K562 (cell line): ENCODE results near the gene EXOSC2. TPM values are rescaled to one million over a fixed set of nuclear protein-coding genes. Genes with fewer than 3 reads are reported as not detected.

Experiments used
- CEBPZ ChIP-seq: fragments of 150-350 bp; IDR thresholded peaks from 2 replicates; pipeline ENCODE4 v1.6.1; 2014; ENCODE audit warnings: low read depth, mild to moderate bottlenecking, low read length, borderline replicate concordance
- DEAF1 ChIP-seq: fragments of 450-650 bp; formaldehyde crosslinking; IDR thresholded peaks from 2 replicates; pipeline ENCODE4 v1.4.0; 2020; ENCODE audit warnings: mild to moderate bottlenecking, moderate library complexity
- DMBX1 ChIP-seq: fragments of 250-450 bp; sonication (Bioruptor Pico); IDR thresholded peaks from 2 replicates; pipeline ENCODE4 v1.8.0; 2022; ENCODE audit warnings: inconsistent platforms, mild to moderate bottlenecking, moderate library complexity, borderline replicate concordance
- ETV1 ChIP-seq: fragments of 450-650 bp; conservative IDR thresholded peaks from 2 replicates; pipeline ENCODE4 v1.6.1; 2016; ENCODE audit warnings: missing genetic modification characterization, control low read depth, low read depth, missing compliant biosample characterization
- FOSL1 ChIP-seq: fragments of 200-800 bp; sonication (Bioruptor generic); conservative IDR thresholded peaks from 2 replicates; pipeline ENCODE4 v1.6.1; 2016; ENCODE audit warnings: missing genetic modification characterization, missing compliant biosample characterization
- LEF1 ChIP-seq: fragments of 450-650 bp; IDR thresholded peaks from 2 replicates; pipeline ENCODE4 v1.6.1; 2016; ENCODE audit warnings: mild to moderate bottlenecking
- MEIS2 ChIP-seq: fragments of 450-650 bp; IDR thresholded peaks from 2 replicates; pipeline ENCODE4 v1.6.1; 2014; ENCODE audit warnings: mild to moderate bottlenecking; ENCODE audit not compliant: partially characterized antibody
- NRF1 ChIP-seq, 2 experiments: fragments of 450-650 bp; IDR thresholded peaks in 1 of 2; conservative IDR thresholded peaks in 1 of 2; 2 replicates each; pipeline ENCODE4 v1.6.1; 2014; ENCODE audit warnings: mild to moderate bottlenecking in 2 of 2
- POLR2A ChIP-seq: fragments of 450-650 bp; conservative IDR thresholded peaks from 2 replicates; pipeline ENCODE4 v1.6.1; 2016
- SMC3 ChIP-seq: conservative IDR thresholded peaks from 2 replicates; pipeline ENCODE4 v1.6.1; 2011; ENCODE audit warnings: low read depth, low read length, improper control_type of control experiment; ENCODE audit not compliant: insufficient read depth
- ZBTB2 ChIP-seq: fragments of 450-650 bp; IDR thresholded peaks from 2 replicates; pipeline ENCODE4 v1.6.1; 2016; ENCODE audit warnings: antibody characterized with exemption
- ZEB2 ChIP-seq: fragments of 450-650 bp; IDR thresholded peaks from 2 replicates; pipeline ENCODE4 v1.6.1; 2016
- polyA plus RNA-seq, 8 experiments: library from polyadenylated mRNA; depleted of rRNA in 4 of 8; stranded (reverse) in 5 of 8; unstranded in 3 of 8; fragments of >200 nt; fragmentation: Nextera tagmentation in 2 of 8; fragmentation: Illumina TruSeq in 1 of 8; extraction: Ambion mirVana in 2 of 8; extraction: Trizol in 1 of 8; gene quantifications; 2 replicates each; pipeline versions ENCODE4 v1.2.1 to v1.2.3, GENCODE V29; 2011 to 2014; ENCODE audit warnings: inconsistent platforms in 1 of 8, missing spikeins in 1 of 8
- total RNA-seq, 7 experiments: library from RNA; depleted of rRNA in 6 of 7; stranded (reverse); fragments of >200 nt in 6 of 7; fragmentation: Illumina TruSeq in 2 of 7; extraction: Trizol in 2 of 7; gene quantifications; 2 replicates each; pipeline versions ENCODE4 v1.2.1 to v1.2.3, GENCODE V29; 2011 to 2021; ENCODE audit warnings: low replicate concordance in 1 of 7

Gene EXOSC2
- total and polyA plus RNA-seq, 9 of the 15 experiments (the other 6 are each of a cell fraction or from before 2014, with no cell fraction given): 46.0 to 101 (median 77.6) TPM

- TF ChIP-seq CEBPZ (no peak), ZEB2 (no peak), FOSL1 (tag) (no peak), ZBTB2 (peak; percentile 94), DMBX1 (CRISPR knock-in tag) (no peak; the same call in 1 of the 2 replicates), MEIS2 (peak; percentile 83), LEF1 (no peak), NRF1 (conservative IDR thresholded peaks at IDR 0.05 in 1 of 2, IDR thresholded peaks at IDR 0.05 in 1 of 2) (peak; percentile 98), ETV1 (tag) (no peak), SMC3 (no peak), DEAF1 (CRISPR knock-in tag) (no peak), POLR2A (peak; percentile 97)
Measured at GRCh38 chr9:130693426-130694191, at the start of gene EXOSC2 (continued).
